Loucy (cell line): ENCODE data around the gene FKBP7.

Experiments
- CTCF ChIP-seq: fragments of 200-600 bp; sonication (generic); conservative IDR thresholded peaks from 2 replicates; pipeline ENCODE4 v1.5.1; 2014; ENCODE audit warnings: mild to moderate bottlenecking, antibody characterized with exemption, low read length
- EZH2phosphoT487 ChIP-seq: fragments of 200-600 bp; IDR thresholded peaks from 2 replicates; pipeline ENCODE4 v1.6.1; 2018; ENCODE audit warnings: antibody characterized with exemption, mild to moderate bottlenecking, moderate library complexity, borderline replicate concordance

- TF ChIP-seq CTCF (no peak), EZH2phosphoT487 (no peak)
Observed at GRCh38 chr2:178422097-178422496, 56.3 kb downstream of the FKBP7 start.
